Neural progenitor cell (in vitro differentiated cells): ENCODE results near the gene GPR137B. TPM values are rescaled to one million over a fixed set of nuclear protein-coding genes. Genes with fewer than 3 reads are reported as not detected.

Source experiments
- DNase-seq: peaks from one replicate; pipeline ENCODE4 v3.0.0-alpha.2; 2016; ENCODE audit warnings: low spot score
- H2AFZ ChIP-seq: fragments of 200-600 bp; sonication (generic); replicated peaks from 2 replicates; pipeline ENCODE4 v1.6.1; 2016; ENCODE audit warnings: antibody characterized with exemption
- H3F3A ChIP-seq: fragments of 200-600 bp; sonication (generic); 2 replicates; pipeline ENCODE4 v1.6.1; 2016; ENCODE audit warnings: antibody characterized with exemption, low read depth
- H3K27ac ChIP-seq: fragments of 200-600 bp; sonication (generic); 2 replicates; pipeline ENCODE4 v1.5.1; 2016; ENCODE audit warnings: mild to moderate bottlenecking
- H3K27me3 ChIP-seq: fragments of 200-600 bp; sonication (generic); 2 replicates; pipeline ENCODE4 v1.6.1; 2016; ENCODE audit warnings: mild to moderate bottlenecking, moderate library complexity
- H3K36me3 ChIP-seq: fragments of 200-600 bp; sonication (generic); 2 replicates; pipeline ENCODE4 v1.5.1; 2016
- H3K4me1 ChIP-seq: fragments of 200-600 bp; sonication (generic); 2 replicates; pipeline ENCODE4 v1.6.1; 2016; ENCODE audit warnings: mixed run types
- H3K4me2 ChIP-seq: fragments of 200-600 bp; sonication (generic); 2 replicates; pipeline ENCODE4 v1.6.1; 2016
- H3K4me3 ChIP-seq: fragments of 200-600 bp; sonication (generic); 2 replicates; pipeline ENCODE4 v1.5.1; 2016
- H3K79me2 ChIP-seq: fragments of 200-600 bp; sonication (generic); 2 replicates; pipeline ENCODE4 v1.6.1; 2016; ENCODE audit warnings: low read depth
- H3K9ac ChIP-seq: fragments of 200-600 bp; sonication (generic); 2 replicates; pipeline ENCODE4 v1.6.1; 2016
- H3K9me3 ChIP-seq: fragments of 200-600 bp; sonication (generic); 2 replicates; pipeline ENCODE4 v1.5.1; 2016; ENCODE audit warnings: low read depth
- H4K20me1 ChIP-seq: fragments of 200-600 bp; sonication (generic); 2 replicates; pipeline ENCODE4 v1.6.1; 2016; ENCODE audit warnings: low read depth
- H3K27ac Mint-ChIP-seq: 3 replicates; pipeline ENCODE4 v1.8.0; 2021; ENCODE audit warnings: mixed read lengths
- H3K27me3 Mint-ChIP-seq: 2 replicates; pipeline ENCODE4 v1.8.0; 2022; ENCODE audit warnings: low read depth, mild to moderate bottlenecking, inconsistent platforms, moderate library complexity, mixed read lengths; ENCODE audit not compliant: insufficient read depth
- H3K36me3 Mint-ChIP-seq: 3 replicates; pipeline ENCODE4 v1.8.0; 2021; ENCODE audit warnings: mixed read lengths
- H3K4me1 Mint-ChIP-seq: 3 replicates; pipeline ENCODE4 v1.8.0; 2021; ENCODE audit warnings: mixed read lengths
- H3K4me3 Mint-ChIP-seq: 3 replicates; pipeline ENCODE4 v1.8.0; 2021; ENCODE audit warnings: mild to moderate bottlenecking, moderate library complexity, mixed read lengths
- H3K9me3 Mint-ChIP-seq: 3 replicates; pipeline ENCODE4 v1.8.0; 2020; ENCODE audit warnings: mixed read lengths
- CTCF ChIP-seq: fragments of 200-600 bp; sonication (generic); IDR thresholded peaks from 2 replicates; pipeline ENCODE4 v1.5.1; 2017; ENCODE audit warnings: antibody characterized with exemption, mild to moderate bottlenecking
- EZH2 ChIP-seq: fragments of 200-600 bp; sonication (generic); IDR thresholded peaks from 2 replicates; pipeline ENCODE4 v1.6.1; 2017; ENCODE audit warnings: antibody characterized with exemption, mild to moderate bottlenecking, moderate library complexity
- EZH2phosphoT487 ChIP-seq: fragments of 200-600 bp; sonication (generic); IDR thresholded peaks from 2 replicates; pipeline ENCODE4 v1.6.1; 2017; ENCODE audit warnings: antibody characterized with exemption
- total RNA-seq: library from RNA; depleted of rRNA; stranded (reverse); fragments of >200 nt; gene quantifications from 2 replicates; pipeline ENCODE4 v1.2.3, GENCODE V29; 2015; ENCODE audit warnings: low replicate concordance

GPR137B gene
- total RNA-seq, 1 donor from 2014 or later: 4.3 TPM

- H3K4me3 Mint-ChIP-seq: no peak overlapping the region
- H3K36me3 ChIP-seq: no peaks in the 10 kb centered on the region
- TF ChIP-seq CTCF: no peak
- no peak for TF ChIP-seq EZH2
- TF ChIP-seq EZH2phosphoT487: no peak
These were observed 110.8 kb downstream of the GPR137B start for GRCh38 chr1:236253119-236253518.

GRCh38 chr1:236253918-236254637, 111.7 kb downstream of the GPR137B start:
- H3K36me3 Mint-ChIP-seq: peaks cover 8% of the 10 kb centered on the region

More at GRCh38 chr1:236253119-236253518, 110.8 kb downstream of the GPR137B start:
- Histone ChIP-seq H2AFZ (no peak overlapping the region), H3F3A (no peaks in the 10 kb centered on the region), H3K9ac (no peak overlapping the region), H3K4me1 (no peaks in the 10 kb centered on the region), H3K79me2 (no peaks in the 10 kb centered on the region), H3K27ac (no peak overlapping the region), H3K9me3 (peaks cover 3% of the 10 kb centered on the region), H3K4me2 (no peak overlapping the region), H4K20me1 (no peaks in the 10 kb centered on the region), H3K4me3 (no peak overlapping the region), H3K27me3 (no peaks in the 10 kb centered on the region)
- H3K4me1 Mint-ChIP-seq: no peaks in the 10 kb centered on the region
- peaks cover 6% of the 10 kb centered on the region for H3K36me3 Mint-ChIP-seq
- no peak overlapping the region for H3K27ac Mint-ChIP-seq
- no peak for DNase-seq
- peaks cover 9% of the 10 kb centered on the region for H3K9me3 Mint-ChIP-seq
- H3K27me3 Mint-ChIP-seq: peaks cover 3% of the 10 kb centered on the region

GRCh38 chr1:236257216-236257615, 114.9 kb downstream of the GPR137B start:
- Histone ChIP-seq H3K4me3 (no peak overlapping the region), H4K20me1 (no peaks in the 10 kb centered on the region), H3K9ac (no peak overlapping the region), H3F3A (no peaks in the 10 kb centered on the region), H3K4me2 (no peak overlapping the region), H3K4me1 (no peaks in the 10 kb centered on the region), H3K27me3 (no peaks in the 10 kb centered on the region), H3K79me2 (no peaks in the 10 kb centered on the region), H2AFZ (no peak overlapping the region), H3K9me3 (peaks cover 13% of the 10 kb centered on the region), H3K36me3 (no peaks in the 10 kb centered on the region), H3K27ac (no peak overlapping the region)
- H3K4me1 Mint-ChIP-seq: no peaks in the 10 kb centered on the region
- no peak for DNase-seq
- H3K27me3 Mint-ChIP-seq: peaks cover 3% of the 10 kb centered on the region
- TF ChIP-seq EZH2 (no peak), CTCF (no peak), EZH2phosphoT487 (no peak)
- no peak overlapping the region for H3K27ac Mint-ChIP-seq
- peaks cover 30% of the 10 kb centered on the region for H3K9me3 Mint-ChIP-seq
- peaks cover 15% of the 10 kb centered on the region for H3K36me3 Mint-ChIP-seq
- H3K4me3 Mint-ChIP-seq: no peak overlapping the region

More at GRCh38 chr1:236253918-236254637, 111.7 kb downstream of the GPR137B start:
- no peak overlapping the region for H3K4me3 Mint-ChIP-seq
- H3K9me3 Mint-ChIP-seq: peaks cover 13% of the 10 kb centered on the region
- no peak for DNase-seq
- no peak overlapping the region for H3K9ac ChIP-seq
- H3K36me3 ChIP-seq: no peaks in the 10 kb centered on the region
- H3K27ac ChIP-seq: no peak overlapping the region
- H3K27me3 Mint-ChIP-seq: peaks cover 3% of the 10 kb centered on the region
- no peaks in the 10 kb centered on the region for H3K4me1 Mint-ChIP-seq
- TF ChIP-seq EZH2phosphoT487: no peak
- peaks cover 7% of the 10 kb centered on the region for H3K9me3 ChIP-seq
- no peaks in the 10 kb centered on the region for H3K27me3 ChIP-seq
- no peaks in the 10 kb centered on the region for H4K20me1 ChIP-seq
- H2AFZ ChIP-seq: no peak overlapping the region
- no peaks in the 10 kb centered on the region for H3F3A ChIP-seq
- H3K4me3 ChIP-seq: no peak overlapping the region
- no peaks in the 10 kb centered on the region for H3K4me1 ChIP-seq
- H3K27ac Mint-ChIP-seq: no peak overlapping the region
- H3K79me2 ChIP-seq: no peaks in the 10 kb centered on the region
- H3K4me2 ChIP-seq: no peak overlapping the region

GRCh38 chr1:236258114-236258622, 115.8 kb downstream of the GPR137B start:
- Histone ChIP-seq H3K9me3 (peaks cover 14% of the 10 kb centered on the region), H3K9ac (no peak overlapping the region), H4K20me1 (no peaks in the 10 kb centered on the region), H3F3A (no peaks in the 10 kb centered on the region), H3K4me3 (no peak overlapping the region), H3K36me3 (no peaks in the 10 kb centered on the region), H3K79me2 (no peaks in the 10 kb centered on the region), H2AFZ (no peak overlapping the region), H3K27me3 (no peaks in the 10 kb centered on the region), H3K27ac (no peak overlapping the region), H3K4me1 (no peaks in the 10 kb centered on the region), H3K4me2 (no peak overlapping the region)
- peaks cover 17% of the 10 kb centered on the region for H3K36me3 Mint-ChIP-seq
- no peaks in the 10 kb centered on the region for H3K4me1 Mint-ChIP-seq
- H3K9me3 Mint-ChIP-seq: peaks cover 34% of the 10 kb centered on the region
- TF ChIP-seq EZH2 (no peak), EZH2phosphoT487 (no peak), CTCF (no peak)
- no peak for DNase-seq
- no peak overlapping the region for H3K27ac Mint-ChIP-seq
- peaks cover 3% of the 10 kb centered on the region for H3K27me3 Mint-ChIP-seq
- no peak overlapping the region for H3K4me3 Mint-ChIP-seq
